ENCODE results near the gene CX3CL1.

DNA sequence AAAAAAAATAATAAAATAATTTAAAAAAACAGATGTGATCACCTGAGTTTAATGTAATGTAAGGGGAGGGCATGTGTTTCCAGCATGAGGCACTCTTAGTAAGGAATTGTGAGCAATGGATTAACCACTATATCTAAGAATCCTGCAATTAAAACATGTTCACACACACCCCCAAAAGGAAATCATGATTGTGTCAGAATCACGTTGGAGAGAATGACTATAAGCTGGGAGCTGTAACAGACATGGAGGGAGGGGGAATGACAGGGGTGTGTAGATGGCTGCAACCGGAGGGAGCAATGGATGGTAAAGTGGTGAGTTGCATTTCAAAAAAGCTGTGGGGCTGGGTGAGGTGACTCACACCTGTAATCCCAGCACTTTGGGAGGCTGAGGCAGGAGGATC, 27.3 kb upstream of the CX3CL1 start:
- TF ChIP-seq, protein P1, sequence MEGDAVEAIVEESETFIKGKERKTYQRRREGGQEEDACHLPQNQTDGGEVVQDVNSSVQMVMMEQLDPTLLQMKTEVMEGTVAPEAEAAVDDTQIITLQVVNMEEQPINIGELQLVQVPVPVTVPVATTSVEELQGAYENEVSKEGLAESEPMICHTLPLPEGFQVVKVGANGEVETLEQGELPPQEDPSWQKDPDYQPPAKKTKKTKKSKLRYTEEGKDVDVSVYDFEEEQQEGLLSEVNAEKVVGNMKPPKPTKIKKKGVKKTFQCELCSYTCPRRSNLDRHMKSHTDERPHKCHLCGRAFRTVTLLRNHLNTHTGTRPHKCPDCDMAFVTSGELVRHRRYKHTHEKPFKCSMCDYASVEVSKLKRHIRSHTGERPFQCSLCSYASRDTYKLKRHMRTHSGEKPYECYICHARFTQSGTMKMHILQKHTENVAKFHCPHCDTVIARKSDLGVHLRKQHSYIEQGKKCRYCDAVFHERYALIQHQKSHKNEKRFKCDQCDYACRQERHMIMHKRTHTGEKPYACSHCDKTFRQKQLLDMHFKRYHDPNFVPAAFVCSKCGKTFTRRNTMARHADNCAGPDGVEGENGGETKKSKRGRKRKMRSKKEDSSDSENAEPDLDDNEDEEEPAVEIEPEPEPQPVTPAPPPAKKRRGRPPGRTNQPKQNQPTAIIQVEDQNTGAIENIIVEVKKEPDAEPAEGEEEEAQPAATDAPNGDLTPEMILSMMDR (IDR thresholded peaks at IDR 0.05), result no peak
- no peak for TF ChIP-seq POLR2A (IDR thresholded peaks at IDR 0.05)
